Measurements from ENCODE around the gene AGBL4. TPM values are rescaled to one million over a fixed set of nuclear protein-coding genes. Genes with fewer than 3 reads are reported as not detected.

Gene AGBL4
- total and polyA plus RNA-seq, 11 donors: 0.40 to 1.4 (median 0.54) TPM; not detected in 3

DNA sequence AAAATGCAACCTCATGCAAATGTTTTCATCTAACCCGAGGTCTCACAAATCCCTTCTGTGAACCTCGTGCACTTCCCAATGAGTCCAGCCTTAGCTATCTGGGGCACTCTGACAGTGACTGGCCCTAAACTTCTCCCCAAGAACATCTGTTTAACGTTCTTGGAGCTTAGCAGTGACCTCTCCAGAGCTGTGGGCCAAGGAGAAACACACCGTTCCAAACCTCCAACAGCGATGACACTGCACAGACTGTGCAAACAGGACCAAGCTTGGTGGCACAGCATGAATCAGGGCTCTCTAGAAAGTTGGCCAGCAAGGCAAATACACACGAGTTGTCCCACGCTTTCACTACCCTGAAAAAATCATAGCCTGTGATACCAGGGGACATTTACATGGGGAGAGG is 1262.9 kb downstream of the AGBL4 start:
- intact Hi-C loops (cut with DNase I): no loop called here

DNA sequence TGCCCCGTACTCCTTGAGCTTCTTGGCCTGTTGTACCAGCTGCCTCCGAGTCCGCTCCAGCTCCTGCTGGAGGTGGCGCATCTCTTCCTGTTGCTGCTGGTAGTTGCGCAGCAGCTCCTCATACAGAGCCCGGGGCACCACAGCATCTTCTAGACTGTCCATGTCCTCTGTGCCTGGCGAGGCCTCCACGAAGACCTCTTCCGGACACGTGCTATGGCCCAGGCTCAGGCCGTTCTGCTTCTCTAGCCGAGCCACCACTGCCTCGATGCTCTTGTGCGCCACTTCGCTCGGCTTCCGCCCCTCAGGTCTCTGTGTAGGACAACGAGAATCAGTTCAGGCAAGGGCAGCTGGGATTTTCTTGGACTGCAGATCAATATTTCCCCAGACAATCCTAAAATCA is 1264.8 kb downstream of the AGBL4 start:
- WGBS, 4 donors: 88 to 98% (median 97%) methylated on average over 16 to 18 of the region's 18 CpGs
- H3K36me3 ChIP-seq: peaks cover 0 to 72% (median 26%) of the 10 kb centered on the region in 9 donors
- intact Hi-C loops (cut with DNase I): no loop called here
- no peaks in the 10 kb centered on the region for H3K27me3 ChIP-seq
- no peak for ATAC-seq
- no peak for DNase-seq
- no peak for TF ChIP-seq POLR2A (IDR thresholded peaks at IDR 0.05)
- TF ChIP-seq, protein P1, sequence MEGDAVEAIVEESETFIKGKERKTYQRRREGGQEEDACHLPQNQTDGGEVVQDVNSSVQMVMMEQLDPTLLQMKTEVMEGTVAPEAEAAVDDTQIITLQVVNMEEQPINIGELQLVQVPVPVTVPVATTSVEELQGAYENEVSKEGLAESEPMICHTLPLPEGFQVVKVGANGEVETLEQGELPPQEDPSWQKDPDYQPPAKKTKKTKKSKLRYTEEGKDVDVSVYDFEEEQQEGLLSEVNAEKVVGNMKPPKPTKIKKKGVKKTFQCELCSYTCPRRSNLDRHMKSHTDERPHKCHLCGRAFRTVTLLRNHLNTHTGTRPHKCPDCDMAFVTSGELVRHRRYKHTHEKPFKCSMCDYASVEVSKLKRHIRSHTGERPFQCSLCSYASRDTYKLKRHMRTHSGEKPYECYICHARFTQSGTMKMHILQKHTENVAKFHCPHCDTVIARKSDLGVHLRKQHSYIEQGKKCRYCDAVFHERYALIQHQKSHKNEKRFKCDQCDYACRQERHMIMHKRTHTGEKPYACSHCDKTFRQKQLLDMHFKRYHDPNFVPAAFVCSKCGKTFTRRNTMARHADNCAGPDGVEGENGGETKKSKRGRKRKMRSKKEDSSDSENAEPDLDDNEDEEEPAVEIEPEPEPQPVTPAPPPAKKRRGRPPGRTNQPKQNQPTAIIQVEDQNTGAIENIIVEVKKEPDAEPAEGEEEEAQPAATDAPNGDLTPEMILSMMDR (IDR thresholded peaks at IDR 0.05): no peak
- H3K4me3 ChIP-seq: no peak overlapping the region
- H3K27ac ChIP-seq: no peak overlapping the region
- peaks cover 0 to 9% (median 0%) of the 10 kb centered on the region in 12 donors for H3K4me1 ChIP-seq
- no peaks in the 10 kb centered on the region for H3K9me3 ChIP-seq

More for the DNA sequence above, 1262.9 kb downstream of the AGBL4 start:
- no peaks in the 10 kb centered on the region for H3K27me3 ChIP-seq
- peaks cover 0 to 53% (median 21%) of the 10 kb centered on the region in 9 donors for H3K36me3 ChIP-seq
- no peaks in the 10 kb centered on the region for H3K9me3 ChIP-seq
- H3K4me3 ChIP-seq: no peak overlapping the region
- H3K27ac ChIP-seq: no peak overlapping the region
- TF ChIP-seq, protein P1 (IDR thresholded peaks at IDR 0.05): no peak
- no peak for TF ChIP-seq POLR2A (IDR thresholded peaks at IDR 0.05)
- peaks cover 0 to 9% (median 0%) of the 10 kb centered on the region in 12 donors for H3K4me1 ChIP-seq
- ATAC-seq (no peak), DNase-seq (no peak)
- WGBS, 4 donors: 87 to 90% (median 89%) methylated on average over 7 of the region's 7 CpGs

DNA sequence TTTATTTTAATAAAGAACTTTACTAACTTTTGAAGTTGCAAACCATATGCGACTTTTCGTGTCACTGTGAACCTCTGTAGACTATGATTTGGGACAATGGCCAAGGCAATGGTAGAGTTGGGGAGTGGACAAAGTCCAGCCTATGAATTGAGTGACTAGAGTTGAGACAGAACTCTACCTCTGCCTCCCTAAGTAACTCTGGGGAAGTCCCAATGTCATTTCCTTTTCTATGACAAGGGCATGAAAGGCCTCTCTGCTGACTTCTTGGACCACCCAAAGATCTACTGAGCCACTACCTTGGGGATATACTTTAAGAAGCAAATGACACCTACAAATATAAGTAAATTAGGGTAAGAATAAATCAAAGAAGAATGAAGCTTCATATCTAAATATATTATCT is 1266.4 kb downstream of the AGBL4 start:
- TF ChIP-seq, protein P1 (IDR thresholded peaks at IDR 0.05): no peak
- TF ChIP-seq POLR2A (IDR thresholded peaks at IDR 0.05): no peak
- intact Hi-C loops (cut with DNase I): no loop called here
- no peak for ATAC-seq
- Histone ChIP-seq H3K36me3 (peaks cover 0 to 74% (median 26%) of the 10 kb centered on the region in 9 donors), H3K4me3 (no peak overlapping the region), H3K27me3 (no peaks in the 10 kb centered on the region), H3K9me3 (no peaks in the 10 kb centered on the region), H3K4me1 (peaks cover 0 to 9% (median 0%) of the 10 kb centered on the region in 12 donors), H3K27ac (no peak overlapping the region)
- 95 to 97% (median 96%) methylated on average over 2 of the region's 2 CpGs for WGBS, 4 donors
- no peak for DNase-seq

DNA sequence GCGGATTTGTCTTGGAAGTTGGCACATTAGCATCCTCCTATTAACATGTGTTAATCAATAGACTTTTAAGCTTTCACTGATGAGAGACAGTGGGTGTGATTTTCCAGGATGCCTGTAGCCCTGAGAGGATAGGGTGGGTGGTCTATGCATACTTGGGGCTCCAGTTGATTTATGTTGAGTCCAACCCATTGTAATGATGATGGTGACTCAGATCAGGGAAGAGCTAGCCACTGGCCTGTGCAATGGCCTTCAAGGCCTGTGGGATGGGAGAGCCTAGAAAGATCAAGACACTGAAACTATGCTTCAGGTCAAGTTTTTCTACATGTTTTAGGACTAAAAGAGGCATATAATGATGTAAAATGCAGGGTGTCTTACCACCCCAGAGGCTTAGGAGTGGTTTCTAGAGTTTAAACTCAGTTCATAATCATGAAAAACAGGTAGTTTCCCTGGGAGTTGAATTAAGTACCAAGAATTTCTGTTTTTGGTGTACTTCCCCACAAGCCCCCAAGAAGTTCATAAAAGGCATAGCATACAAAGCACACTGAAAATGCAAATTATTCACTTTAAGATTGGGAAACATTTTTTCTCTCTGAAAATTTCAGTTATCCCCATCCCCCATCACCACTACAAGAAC is 1267.0 kb downstream of the AGBL4 start:
- Histone ChIP-seq H3K4me1 (peaks cover 0 to 6% (median 0%) of the 10 kb centered on the region in 12 donors), H3K27ac (no peak overlapping the region), H3K4me3 (no peak overlapping the region), H3K9me3 (no peaks in the 10 kb centered on the region), H3K27me3 (no peaks in the 10 kb centered on the region), H3K36me3 (peaks cover 0 to 74% (median 26%) of the 10 kb centered on the region in 9 donors)
- DNase-seq (no peak), ATAC-seq (no peak)
- TF ChIP-seq POLR2A (IDR thresholded peaks at IDR 0.05): no peak
- TF ChIP-seq, protein P1 (IDR thresholded peaks at IDR 0.05): no peak
- WGBS, 4 donors: 94 to 100% (median 94%) methylated on average over 1 of the region's 1 CpG
- intact Hi-C loops (cut with DNase I): no loop called here

All from heart left ventricle (tissue), 16 donors.